OCI-LY1 (cell line): ENCODE results near the gene ZNF629.

Experiments used
- H2AFZ ChIP-seq: fragments of 200-600 bp; sonication (generic), shearing (Covaris generic); 2 replicates; pipeline ENCODE4 v1.6.0; 2014; ENCODE audit warnings: antibody characterized with exemption, mild to moderate bottlenecking, low read length
- H3F3A ChIP-seq: fragments of 200-600 bp; sonication (generic), shearing (Covaris generic); 2 replicates; pipeline ENCODE4 v1.6.0; 2014; ENCODE audit warnings: mild to moderate bottlenecking, antibody characterized with exemption, low read length, moderate library complexity; ENCODE audit not compliant: insufficient read depth
- H3K27ac ChIP-seq: fragments of 200-600 bp; sonication (generic); 2 replicates; pipeline ENCODE4 v1.5.1; 2014; ENCODE audit warnings: low read length, mixed run types, mild to moderate bottlenecking, low read depth; ENCODE audit not compliant: poor library complexity, severe bottlenecking
- H3K27me3 ChIP-seq: fragments of 200-600 bp; sonication (generic); 2 replicates; pipeline ENCODE4 v1.6.0; 2014; ENCODE audit warnings: antibody characterized with exemption, mild to moderate bottlenecking, low read length, moderate library complexity; ENCODE audit not compliant: insufficient read depth
- H3K36me3 ChIP-seq: fragments of 200-600 bp; sonication (generic); 2 replicates; pipeline ENCODE4 v1.6.1; 2014; ENCODE audit warnings: mild to moderate bottlenecking, antibody characterized with exemption, low read length, moderate library complexity, mixed read lengths; ENCODE audit not compliant: insufficient read depth
- H3K4me1 ChIP-seq: fragments of 200-600 bp; sonication (generic); 2 replicates; pipeline ENCODE4 v1.5.1; 2014; ENCODE audit warnings: mild to moderate bottlenecking, low read length, moderate library complexity; ENCODE audit not compliant: insufficient read depth, severe bottlenecking
- H3K4me2 ChIP-seq: fragments of 200-600 bp; sonication (generic), shearing (Covaris generic); 2 replicates; pipeline ENCODE4 v1.6.1; 2014; ENCODE audit warnings: low read length
- H3K4me3 ChIP-seq: fragments of 200-600 bp; sonication (generic); 2 replicates; pipeline ENCODE4 v1.5.1; 2014; ENCODE audit warnings: low read length, low read depth, mild to moderate bottlenecking, mixed read lengths; ENCODE audit not compliant: poor library complexity, severe bottlenecking
- H3K79me2 ChIP-seq: fragments of 200-600 bp; shearing (Covaris generic); 2 replicates; pipeline ENCODE4 v1.6.1; 2016; ENCODE audit warnings: mixed run types, low read length, mixed read lengths; ENCODE audit not compliant: insufficient read depth
- H3K9ac ChIP-seq: fragments of 200-600 bp; sonication (generic), shearing (Covaris generic); 2 replicates; pipeline ENCODE4 v1.6.1; 2014; ENCODE audit warnings: mild to moderate bottlenecking, low read length, mixed read lengths
- H3K9me2 ChIP-seq: fragments of 200-600 bp; sonication (generic), shearing (Covaris generic); 2 replicates; pipeline ENCODE4 v1.6.1; 2014; ENCODE audit warnings: low read depth, mild to moderate bottlenecking, low read length, mixed read lengths
- H3K9me3 ChIP-seq: fragments of 200-600 bp; shearing (Covaris generic); 2 replicates; pipeline ENCODE4 v1.6.1; 2014; ENCODE audit warnings: low read length, mixed read lengths
- H4K20me1 ChIP-seq: fragments of 200-600 bp; sonication (generic), shearing (Covaris generic); 2 replicates; pipeline ENCODE4 v1.6.0; 2016; ENCODE audit warnings: mild to moderate bottlenecking, low read length; ENCODE audit not compliant: insufficient read depth
- EZH2 ChIP-seq: fragments of 200-600 bp; sonication (generic), shearing (Covaris generic); IDR thresholded peaks from 2 replicates; pipeline ENCODE4 v1.8.0; 2017; ENCODE audit warnings: borderline replicate concordance, mixed run types, mild to moderate bottlenecking, antibody characterized with exemption, low read length, moderate library complexity, mixed read lengths
- TF ChIP-seq, protein P1 (sequence below): fragments of 200-600 bp; sonication (generic), shearing (Covaris generic); IDR thresholded peaks from 2 replicates; pipeline ENCODE4 v1.5.1; 2017; ENCODE audit warnings: mild to moderate bottlenecking, antibody characterized with exemption, low read length, moderate library complexity, mixed read lengths

The ZNF629 gene

DNA sequence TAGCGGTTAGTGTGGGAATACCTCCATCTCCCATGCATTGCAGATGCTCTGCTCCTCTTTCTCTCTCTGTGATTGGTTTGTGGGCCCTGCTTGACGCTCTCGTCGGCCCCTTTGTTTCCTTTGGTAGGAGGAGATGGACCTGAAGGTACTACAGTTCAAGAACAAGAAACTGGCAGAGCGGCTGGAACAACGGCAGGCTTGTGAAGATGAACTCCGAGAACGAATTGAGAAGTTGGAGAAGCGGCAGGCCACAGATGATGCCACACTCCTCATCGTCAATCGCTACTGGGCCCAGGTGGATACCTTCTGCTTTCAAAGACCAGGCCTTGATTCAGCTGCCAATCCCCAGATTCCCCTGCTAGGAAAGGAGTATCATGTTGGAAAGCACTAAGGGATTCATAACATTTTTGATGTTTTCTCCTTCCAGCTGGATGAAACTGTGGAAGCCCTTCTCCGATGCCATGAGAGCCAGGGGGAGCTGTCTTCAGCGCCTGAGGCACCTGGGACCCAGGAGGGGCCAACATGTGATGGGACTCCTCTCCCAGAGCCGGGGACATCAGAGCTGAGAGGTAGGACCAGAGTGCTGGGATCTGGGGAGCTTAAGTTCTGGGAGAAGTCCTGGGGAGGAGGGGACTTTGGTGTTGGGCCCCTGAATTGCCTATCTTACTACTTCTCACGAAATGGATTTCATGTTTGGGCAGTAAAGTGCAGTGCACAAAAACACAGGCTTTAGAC lies 23.8 kb downstream of the ZNF629 start:
- Histone ChIP-seq H4K20me1 (no peaks in the 10 kb centered on the region), H3K4me2 (peak overlapping the region; percentile 90), H3K4me3 (peak overlapping the region; percentile 84), H3K9me3 (no peaks in the 10 kb centered on the region), H3K27me3 (no peaks in the 10 kb centered on the region), H3K36me3 (peaks cover 67% of the 10 kb centered on the region), H3F3A (no peaks in the 10 kb centered on the region), H3K4me1 (peaks cover 42% of the 10 kb centered on the region), H3K27ac (no peak overlapping the region), H3K79me2 (no peaks in the 10 kb centered on the region; the same call in 1 of the 2 replicates), H3K9ac (peak overlapping the region; percentile 76), H2AFZ (no peak overlapping the region), H3K9me2 (no peaks in the 10 kb centered on the region)
- TF ChIP-seq EZH2 = no peak
- TF ChIP-seq, protein P1, sequence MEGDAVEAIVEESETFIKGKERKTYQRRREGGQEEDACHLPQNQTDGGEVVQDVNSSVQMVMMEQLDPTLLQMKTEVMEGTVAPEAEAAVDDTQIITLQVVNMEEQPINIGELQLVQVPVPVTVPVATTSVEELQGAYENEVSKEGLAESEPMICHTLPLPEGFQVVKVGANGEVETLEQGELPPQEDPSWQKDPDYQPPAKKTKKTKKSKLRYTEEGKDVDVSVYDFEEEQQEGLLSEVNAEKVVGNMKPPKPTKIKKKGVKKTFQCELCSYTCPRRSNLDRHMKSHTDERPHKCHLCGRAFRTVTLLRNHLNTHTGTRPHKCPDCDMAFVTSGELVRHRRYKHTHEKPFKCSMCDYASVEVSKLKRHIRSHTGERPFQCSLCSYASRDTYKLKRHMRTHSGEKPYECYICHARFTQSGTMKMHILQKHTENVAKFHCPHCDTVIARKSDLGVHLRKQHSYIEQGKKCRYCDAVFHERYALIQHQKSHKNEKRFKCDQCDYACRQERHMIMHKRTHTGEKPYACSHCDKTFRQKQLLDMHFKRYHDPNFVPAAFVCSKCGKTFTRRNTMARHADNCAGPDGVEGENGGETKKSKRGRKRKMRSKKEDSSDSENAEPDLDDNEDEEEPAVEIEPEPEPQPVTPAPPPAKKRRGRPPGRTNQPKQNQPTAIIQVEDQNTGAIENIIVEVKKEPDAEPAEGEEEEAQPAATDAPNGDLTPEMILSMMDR = no peak

DNA sequence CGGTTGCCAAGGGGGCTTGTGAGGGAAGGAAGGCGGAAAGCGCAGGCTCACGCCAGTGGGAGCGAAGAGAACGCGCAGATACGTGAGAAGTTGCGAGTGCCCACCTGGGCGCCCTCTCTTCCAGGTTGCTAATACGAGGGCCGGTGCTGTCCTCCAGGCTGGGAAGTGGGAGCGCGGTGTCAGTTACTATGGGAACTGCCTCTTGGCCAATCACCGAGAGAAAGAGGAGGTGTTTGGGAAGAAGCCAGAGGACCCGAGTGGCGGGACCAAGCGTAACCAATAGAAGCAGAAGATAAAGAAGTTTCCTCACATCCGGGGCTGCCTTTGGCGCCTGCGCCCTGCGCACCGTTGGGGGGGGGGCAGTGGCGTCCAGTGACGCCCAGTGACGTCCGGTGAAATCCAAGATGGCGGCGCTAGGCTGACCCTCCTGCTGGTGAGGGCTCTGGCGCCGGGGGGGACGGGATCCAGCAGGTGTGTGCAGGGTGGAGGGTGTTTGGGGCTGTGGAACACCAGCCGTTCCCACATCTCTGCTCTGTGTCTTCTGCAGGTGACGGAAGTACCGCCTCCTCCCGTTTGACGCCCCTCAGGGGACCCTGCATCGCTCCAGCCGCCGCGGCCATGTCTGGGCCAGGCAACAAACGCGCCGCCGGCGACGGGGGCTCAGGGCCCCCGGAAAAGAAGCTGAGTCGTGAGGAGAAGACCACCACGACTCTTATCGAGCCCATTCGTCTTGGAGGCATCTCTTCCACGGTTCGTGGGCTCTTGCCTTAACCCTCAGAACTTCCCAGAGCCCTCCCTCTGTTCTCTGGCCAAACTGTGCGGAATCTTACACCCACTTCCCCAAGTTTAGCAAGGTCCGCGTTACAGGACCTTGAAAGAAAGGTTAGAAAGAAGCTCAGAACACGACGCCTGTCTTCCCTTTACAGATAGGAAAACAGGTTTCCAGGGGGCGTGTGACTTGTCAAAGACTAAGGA lies 24.8 kb downstream of the ZNF629 start, which contains the start of the genes CFAP119 and RNF40:
CFAP119 (minus strand) TSS at position 135 of the 975 bp plus-strand sequence. CDS start 314 bp downstream, outside the sequence.
RNF40 (plus strand) TSS at position 395 of the 975 bp plus-strand sequence; CDS start at position 619, 224 bp downstream.
- H3K9me2 ChIP-seq = no peaks in the 10 kb centered on the region
- H4K20me1 ChIP-seq = no peaks in the 10 kb centered on the region
- no peaks in the 10 kb centered on the region for H3K27me3 ChIP-seq
- H3F3A ChIP-seq = no peaks in the 10 kb centered on the region
- H3K9ac ChIP-seq = peak within 1 kb of the TSS; percentile 76
- TF ChIP-seq, protein P1 = no peak
- no peaks in the 10 kb centered on the region for H3K9me3 ChIP-seq
- H3K4me1 ChIP-seq = peaks cover 37% of the 10 kb centered on the region
- H2AFZ ChIP-seq = no peak within 1 kb of the TSS
- no peaks in the 10 kb centered on the region; the same call in 1 of the 2 replicates for H3K79me2 ChIP-seq
- peak within 1 kb of the TSS; percentile 90 for H3K4me2 ChIP-seq
- H3K4me3 ChIP-seq = peak within 1 kb of the TSS; percentile 84
- H3K36me3 ChIP-seq = peaks cover 63% of the 10 kb centered on the region
- peak within 1 kb of the TSS; percentile 76 for H3K27ac ChIP-seq

DNA sequence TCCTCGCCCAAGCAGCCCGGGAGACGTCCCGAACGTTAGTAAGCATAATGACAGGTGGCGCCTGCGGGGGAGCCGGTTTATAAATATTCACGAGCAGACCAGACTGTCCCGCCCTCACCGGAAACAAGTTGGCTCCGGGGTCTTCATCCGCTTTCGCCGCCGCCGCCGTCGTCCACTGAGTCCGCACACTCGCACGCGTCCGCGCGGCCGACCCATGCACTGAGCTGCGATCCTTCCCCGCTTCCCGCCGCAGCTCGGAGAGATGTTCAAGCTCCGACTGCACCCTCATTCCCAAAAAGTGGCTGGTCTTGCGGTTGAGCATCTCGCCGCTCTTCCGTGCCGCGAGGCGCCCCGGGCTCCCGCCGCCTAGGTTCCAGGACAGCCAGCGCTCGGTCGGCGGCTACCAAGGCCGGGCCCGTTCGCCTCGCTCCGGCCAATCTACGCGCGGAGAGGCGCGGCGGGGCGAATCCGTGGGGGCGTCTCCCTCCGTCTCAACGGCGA lies 25.5 kb downstream of the ZNF629 start:
- Histone ChIP-seq H3K4me1 (peaks cover 37% of the 10 kb centered on the region), H3K9me3 (no peaks in the 10 kb centered on the region), H3K27ac (peak overlapping the region; percentile 76), H2AFZ (no peak overlapping the region), H3K9ac (peak overlapping the region; percentile 76), H3K79me2 (no peaks in the 10 kb centered on the region; the same call in 1 of the 2 replicates), H4K20me1 (no peaks in the 10 kb centered on the region), H3K4me3 (peak overlapping the region; percentile 84), H3K4me2 (peak overlapping the region; percentile 90), H3F3A (no peaks in the 10 kb centered on the region), H3K27me3 (no peaks in the 10 kb centered on the region), H3K36me3 (peaks cover 63% of the 10 kb centered on the region), H3K9me2 (no peaks in the 10 kb centered on the region)
- TF ChIP-seq EZH2 = no peak
- TF ChIP-seq, protein P1 = no peak
